HUES64 (cell line): Measurements from ENCODE around the gene CACNG5.

Source experiments
- H3K27ac ChIP-seq: 2 replicates; pipeline ENCODE4 v1.7.0; 2013; ENCODE audit warnings: low read depth, low read length, inconsistent platforms
- H3K27me3 ChIP-seq: 2 replicates; pipeline ENCODE4 v1.6.1; 2013; ENCODE audit warnings: mild to moderate bottlenecking, low read length; ENCODE audit not compliant: insufficient read depth
- H3K36me3 ChIP-seq: 2 replicates; pipeline ENCODE4 v1.6.1; 2013; ENCODE audit warnings: mild to moderate bottlenecking, low read length; ENCODE audit not compliant: insufficient read depth
- H3K4me1 ChIP-seq: 2 replicates; pipeline ENCODE4 v1.6.1; 2013; ENCODE audit warnings: mild to moderate bottlenecking, low read length, moderate library complexity; ENCODE audit not compliant: insufficient read depth
- H3K4me3 ChIP-seq: 2 replicates; pipeline ENCODE4 v1.5.1; 2013; ENCODE audit warnings: mild to moderate bottlenecking, low read length, moderate library complexity
- H3K9ac ChIP-seq: 2 replicates; pipeline ENCODE4 v1.6.1; 2013; ENCODE audit warnings: mild to moderate bottlenecking, low read depth, low read length
- H3K9me3 ChIP-seq: 2 replicates; pipeline ENCODE4 v1.6.1; 2013; ENCODE audit warnings: low read depth, low read length; ENCODE audit not compliant: insufficient read depth
- WGBS: fragments of 150-250, 120-280 bp; methylation state at CpG from one replicate; pipeline ENCODE4 v1.1.7; 2013; ENCODE audit warnings: missing lambda C conversion rate; 5-methylcytosine and 5-hydroxymethylcytosine counted together

The CACNG5 gene

DNA sequence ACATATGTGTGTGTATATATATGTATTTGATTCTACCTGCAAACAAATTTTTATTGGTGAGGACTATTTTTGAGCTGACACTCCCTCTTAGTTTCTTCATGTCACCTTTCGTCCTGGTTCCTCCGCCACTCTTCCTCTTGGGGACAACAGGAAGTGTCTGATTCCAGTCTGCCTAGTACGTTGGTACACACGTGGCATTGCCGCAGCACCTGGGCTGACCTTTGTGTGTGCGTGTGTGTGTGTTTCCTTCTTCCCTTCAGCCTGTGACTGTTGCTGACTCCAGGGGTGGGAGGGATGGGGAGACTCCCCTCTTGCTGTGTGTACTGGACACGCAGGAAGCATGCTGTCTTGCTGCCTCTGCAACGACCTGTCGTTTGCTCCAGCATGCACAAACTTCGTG is 29.4 kb upstream of the CACNG5 start:
- 95% methylated on average over 10 of the region's 10 CpGs for WGBS
- Histone ChIP-seq H3K9me3 (no peaks in the 10 kb centered on the region), H3K27ac (no peak overlapping the region), H3K27me3 (no peaks in the 10 kb centered on the region), H3K9ac (no peak overlapping the region), H3K36me3 (no peaks in the 10 kb centered on the region), H3K4me1 (peaks cover 20% of the 10 kb centered on the region), H3K4me3 (no peak overlapping the region)

DNA sequence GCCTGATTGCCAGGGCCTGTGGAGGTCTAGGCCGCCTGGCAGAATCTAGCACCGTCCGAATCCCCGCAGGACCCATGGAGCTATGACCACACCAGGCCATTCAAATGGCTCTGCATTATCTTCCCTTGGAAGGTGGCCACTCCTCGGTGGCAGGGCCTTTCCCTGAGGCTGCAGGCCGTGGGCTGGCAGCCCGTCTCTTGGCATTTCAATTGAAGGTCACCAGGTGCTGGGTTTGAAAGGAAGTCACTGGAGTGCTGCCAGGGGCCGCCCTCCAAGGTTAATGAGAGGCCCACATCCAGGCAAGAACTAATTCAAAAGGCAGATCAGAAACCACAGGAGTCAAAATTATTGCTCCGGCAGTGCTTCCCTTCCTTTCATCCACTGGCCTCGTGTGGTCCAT is 27.7 kb upstream of the CACNG5 start:
- Histone ChIP-seq H3K36me3 (no peaks in the 10 kb centered on the region), H3K4me1 (peaks cover 20% of the 10 kb centered on the region), H3K27me3 (no peaks in the 10 kb centered on the region), H3K27ac (no peak overlapping the region), H3K4me3 (no peak overlapping the region), H3K9me3 (no peaks in the 10 kb centered on the region), H3K9ac (no peak overlapping the region)
- 91% methylated on average over 10 of the region's 10 CpGs for WGBS

DNA sequence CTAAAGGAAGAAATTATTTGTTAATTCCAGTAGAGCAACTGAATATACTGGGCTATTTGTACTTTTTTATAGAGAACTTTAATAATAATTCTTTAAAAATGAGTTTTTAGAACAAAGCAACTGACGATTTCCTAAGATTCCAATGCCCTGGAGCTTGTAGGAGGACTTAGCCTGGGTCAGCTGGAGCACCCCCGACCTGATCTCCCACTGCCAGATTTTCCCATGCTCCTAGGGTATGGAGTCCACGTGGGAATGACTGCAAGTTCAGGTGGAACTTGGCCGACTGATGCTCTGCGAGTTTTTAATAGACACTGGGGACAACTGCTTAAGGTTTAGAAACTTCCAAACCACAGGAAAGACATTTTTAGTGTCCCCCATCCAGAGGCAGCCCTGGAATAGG is 25.5 kb upstream of the CACNG5 start:
- Histone ChIP-seq H3K9me3 (no peaks in the 10 kb centered on the region), H3K27ac (no peak overlapping the region), H3K36me3 (no peaks in the 10 kb centered on the region), H3K4me1 (peaks cover 3% of the 10 kb centered on the region), H3K4me3 (no peak overlapping the region), H3K9ac (no peak overlapping the region), H3K27me3 (no peaks in the 10 kb centered on the region)
- 95% methylated on average over 5 of the region's 5 CpGs for WGBS

DNA sequence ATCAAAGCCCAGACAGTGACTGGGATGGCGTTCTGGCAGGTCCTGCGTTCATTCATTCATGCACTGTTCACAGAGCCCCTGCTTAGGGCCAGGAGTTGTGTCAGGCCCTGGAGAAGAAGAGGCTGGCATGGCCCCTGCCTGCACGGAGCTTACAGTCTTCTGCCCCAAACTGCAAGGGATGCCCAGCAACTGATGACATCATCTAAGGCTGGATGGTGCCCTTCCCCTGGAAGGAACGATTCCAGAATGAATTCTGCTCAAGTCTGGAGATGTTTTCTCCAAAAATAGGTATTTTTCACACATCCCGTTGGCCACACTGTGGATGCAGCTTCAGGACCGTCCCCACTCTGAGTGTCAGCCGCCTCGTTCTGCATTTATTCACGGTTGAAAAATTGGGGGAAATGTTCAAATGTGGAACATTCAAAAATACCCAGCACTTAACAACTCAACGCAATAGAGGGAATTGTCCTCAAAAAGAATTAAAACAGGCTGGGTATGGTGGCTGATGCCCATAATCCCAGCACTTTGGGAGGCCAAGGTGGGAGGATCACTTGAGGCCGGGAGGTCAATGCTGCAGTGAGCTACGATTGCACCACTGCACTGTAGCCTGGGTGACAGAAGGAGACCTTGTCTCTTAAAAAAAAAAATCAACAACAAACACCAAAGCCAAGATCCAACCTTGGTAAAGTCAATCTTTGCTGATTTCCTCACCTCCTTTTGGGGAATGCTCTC is 23.8 kb upstream of the CACNG5 start:
- no peak overlapping the region for H3K9ac ChIP-seq
- WGBS, result 93% methylated on average over 12 of the region's 12 CpGs
- no peaks in the 10 kb centered on the region for H3K9me3 ChIP-seq
- H3K36me3 ChIP-seq, result no peaks in the 10 kb centered on the region
- no peaks in the 10 kb centered on the region for H3K4me1 ChIP-seq
- H3K27me3 ChIP-seq, result no peaks in the 10 kb centered on the region
- no peak overlapping the region for H3K4me3 ChIP-seq
- no peak overlapping the region for H3K27ac ChIP-seq

DNA sequence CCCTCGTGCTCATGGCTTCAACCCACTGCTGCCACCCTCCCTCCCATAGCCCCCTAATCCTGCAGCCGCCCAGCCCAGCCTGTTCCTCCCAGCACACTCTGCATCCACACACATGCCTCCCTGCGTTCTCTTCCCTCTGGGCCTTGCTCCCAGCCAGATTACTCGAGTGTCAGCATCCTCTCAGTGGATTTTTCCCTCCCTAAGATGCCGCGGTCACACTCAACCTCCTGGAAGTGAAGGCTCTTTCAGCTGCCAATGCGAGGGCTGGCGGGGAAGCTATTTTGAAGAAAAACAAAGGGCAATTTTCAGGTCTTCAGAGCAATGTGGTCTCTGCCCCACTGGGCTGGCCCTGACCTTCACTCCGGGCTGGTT is 23.2 kb upstream of the CACNG5 start:
- WGBS, result 91% methylated on average over 9 of the region's 9 CpGs
- Histone ChIP-seq H3K9ac (no peak overlapping the region), H3K36me3 (no peaks in the 10 kb centered on the region), H3K9me3 (no peaks in the 10 kb centered on the region), H3K4me3 (no peak overlapping the region), H3K27me3 (no peaks in the 10 kb centered on the region), H3K27ac (no peak overlapping the region), H3K4me1 (no peaks in the 10 kb centered on the region)

DNA sequence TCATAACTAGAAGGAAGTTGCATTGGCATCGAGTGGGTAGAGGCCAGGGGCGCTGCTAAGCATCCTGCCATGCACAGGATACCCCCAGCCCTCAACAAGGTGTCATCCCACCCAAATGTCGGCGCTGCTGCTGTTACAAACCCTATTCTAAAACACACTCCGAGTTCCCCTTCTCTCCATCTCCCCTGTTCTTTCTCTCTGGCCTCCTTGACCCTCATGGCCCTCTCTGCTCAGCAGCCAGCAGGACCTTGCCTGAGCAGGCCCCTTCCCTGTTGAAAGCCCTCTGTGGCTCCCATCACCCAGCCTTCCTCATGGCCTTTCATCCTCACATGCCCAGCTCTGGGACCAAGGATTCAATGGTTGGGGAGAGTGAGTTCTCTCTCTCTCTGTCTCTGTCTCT is 22.3 kb upstream of the CACNG5 start:
- 95% methylated on average over 5 of the region's 5 CpGs for WGBS
- Histone ChIP-seq H3K36me3 (no peaks in the 10 kb centered on the region), H3K9ac (no peak overlapping the region), H3K9me3 (peaks cover 2% of the 10 kb centered on the region; the same call in 1 of the 2 replicates), H3K4me1 (no peaks in the 10 kb centered on the region), H3K27ac (no peak overlapping the region), H3K4me3 (no peak overlapping the region), H3K27me3 (no peaks in the 10 kb centered on the region)

DNA sequence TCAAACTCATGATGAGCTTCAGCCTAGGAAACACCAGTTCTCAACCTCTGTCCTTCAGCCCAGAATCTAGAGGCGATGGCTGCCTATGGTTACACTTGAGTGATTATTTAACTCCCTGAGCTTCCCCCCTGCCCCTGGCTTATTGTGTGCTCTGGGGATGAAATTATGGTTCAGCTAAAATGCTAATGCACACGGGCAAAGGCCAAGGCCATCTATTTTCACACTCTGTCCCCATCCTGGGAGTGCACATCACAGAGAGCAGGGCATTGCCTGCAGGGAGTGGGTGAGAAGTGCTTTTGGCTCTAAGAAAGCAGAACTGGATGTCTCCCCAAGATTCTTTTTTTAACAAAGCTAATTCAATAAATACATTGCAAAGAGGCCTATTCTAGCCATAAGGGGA is 21.6 kb upstream of the CACNG5 start:
- Histone ChIP-seq H3K4me1 (no peaks in the 10 kb centered on the region), H3K4me3 (no peak overlapping the region), H3K27me3 (no peaks in the 10 kb centered on the region), H3K9me3 (peaks cover 9% of the 10 kb centered on the region; the same call in 1 of the 2 replicates), H3K9ac (no peak overlapping the region), H3K36me3 (no peaks in the 10 kb centered on the region), H3K27ac (no peak overlapping the region)
- 100% methylated on average over 2 of the region's 2 CpGs for WGBS

DNA sequence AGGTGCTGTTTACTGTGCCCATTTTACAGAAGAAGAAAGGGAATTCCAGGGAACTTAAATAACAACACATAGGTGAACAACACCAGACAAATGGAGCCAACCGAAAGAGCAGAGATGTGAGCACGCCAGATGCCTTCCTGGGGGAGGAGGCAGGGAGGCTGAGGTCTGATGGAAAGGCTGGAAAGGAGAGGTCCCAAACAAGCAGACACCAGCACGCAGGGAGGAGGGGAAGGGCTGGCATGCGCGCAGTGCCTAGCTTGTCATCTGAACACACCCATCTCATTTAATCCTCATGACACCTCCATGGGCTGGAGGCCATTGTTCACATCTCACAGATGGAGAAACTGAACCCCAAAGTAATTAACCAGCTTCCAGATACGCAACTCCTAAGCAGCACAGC is 20.9 kb upstream of the CACNG5 start:
- Histone ChIP-seq H3K4me1 (no peaks in the 10 kb centered on the region), H3K9ac (no peak overlapping the region), H3K36me3 (no peaks in the 10 kb centered on the region), H3K4me3 (no peak overlapping the region), H3K9me3 (peaks cover 11% of the 10 kb centered on the region; the same call in 1 of the 2 replicates), H3K27me3 (no peaks in the 10 kb centered on the region), H3K27ac (no peak overlapping the region)
- 95% methylated on average over 6 of the region's 6 CpGs for WGBS

DNA sequence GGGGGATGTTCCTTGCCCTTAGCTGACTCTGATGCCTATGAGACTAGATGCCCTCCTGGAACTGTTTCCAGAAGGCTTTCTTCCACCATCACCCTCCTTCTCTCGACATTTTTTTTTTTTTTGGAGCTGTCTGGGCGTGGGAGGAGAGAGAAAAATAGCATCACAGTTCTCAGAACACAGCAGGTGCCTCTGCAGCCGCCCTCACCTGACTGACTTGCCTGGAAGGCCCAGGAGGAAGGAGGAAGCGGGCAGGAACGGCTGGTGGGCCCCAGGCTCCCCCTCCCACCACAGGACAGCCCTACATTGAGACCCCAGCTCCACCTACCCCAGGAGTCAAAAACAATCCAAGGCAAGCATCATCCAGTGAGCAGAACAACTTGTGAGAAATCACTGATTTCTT is 20.3 kb upstream of the CACNG5 start:
- H3K9me3 ChIP-seq, result peaks cover 11% of the 10 kb centered on the region; the same call in 1 of the 2 replicates
- H3K36me3 ChIP-seq, result no peaks in the 10 kb centered on the region
- H3K4me3 ChIP-seq, result no peak overlapping the region
- 69% methylated on average over 3 of the region's 5 CpGs for WGBS
- H3K27ac ChIP-seq, result no peak overlapping the region
- no peaks in the 10 kb centered on the region for H3K4me1 ChIP-seq
- no peak overlapping the region for H3K9ac ChIP-seq
- no peaks in the 10 kb centered on the region for H3K27me3 ChIP-seq

DNA sequence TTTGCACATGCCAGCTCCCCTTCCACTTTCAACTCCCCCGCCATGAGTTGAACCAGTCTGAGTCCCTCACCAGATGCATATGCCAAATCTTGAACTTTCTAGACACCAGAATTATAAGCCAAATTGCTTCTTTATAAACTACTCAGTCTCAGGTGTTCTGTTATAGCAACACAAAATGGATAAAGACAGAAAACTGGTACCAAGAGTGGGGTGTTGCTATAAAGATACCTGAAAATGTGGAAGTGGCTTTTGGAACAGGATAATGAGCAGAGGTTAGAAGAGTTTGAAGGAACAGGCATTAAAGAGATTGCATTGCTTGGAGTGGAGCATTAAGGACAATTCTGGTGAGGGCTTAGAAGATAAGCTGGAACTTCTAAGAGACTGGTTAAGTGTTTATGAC is 17.2 kb upstream of the CACNG5 start:
- H3K4me1 ChIP-seq, result no peaks in the 10 kb centered on the region
- H3K27ac ChIP-seq, result no peak overlapping the region

DNA sequence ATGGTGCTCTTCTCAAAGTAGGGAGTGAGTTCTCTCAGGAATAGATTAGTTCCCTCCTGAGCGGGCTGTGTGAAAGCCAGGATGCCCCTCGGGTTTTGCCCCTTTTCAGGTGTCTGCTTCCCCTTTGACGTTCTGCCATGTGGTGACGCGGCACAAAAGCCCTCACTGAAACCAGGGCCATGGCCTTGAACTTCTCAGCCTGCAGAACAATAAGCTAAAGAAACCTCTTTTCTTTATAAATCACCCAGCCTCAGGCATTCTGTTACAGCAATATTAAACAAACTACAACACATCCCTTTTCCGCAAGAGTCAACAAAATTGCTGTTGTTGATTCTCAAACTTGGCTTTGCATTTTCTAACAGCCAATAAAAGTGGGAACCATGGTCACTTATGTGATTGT is 15.5 kb upstream of the CACNG5 start:
- 95% methylated on average over 6 of the region's 6 CpGs for WGBS
- H3K9me3 ChIP-seq, result peaks cover 11% of the 10 kb centered on the region; the same call in 1 of the 2 replicates
- no peak overlapping the region for H3K9ac ChIP-seq
- no peak overlapping the region for H3K4me3 ChIP-seq
- no peaks in the 10 kb centered on the region for H3K36me3 ChIP-seq
- H3K4me1 ChIP-seq, result no peaks in the 10 kb centered on the region
- no peaks in the 10 kb centered on the region for H3K27me3 ChIP-seq
- H3K27ac ChIP-seq, result no peak overlapping the region

More for the DNA sequence above, 17.2 kb upstream of the CACNG5 start:
- H3K4me3 ChIP-seq, result no peak overlapping the region
- no peaks in the 10 kb centered on the region for H3K36me3 ChIP-seq
- WGBS, result 98% methylated on average over 1 of the region's 1 CpG
- H3K27me3 ChIP-seq, result no peaks in the 10 kb centered on the region
- H3K9me3 ChIP-seq, result peaks cover 11% of the 10 kb centered on the region; the same call in 1 of the 2 replicates
- H3K9ac ChIP-seq, result no peak overlapping the region

DNA sequence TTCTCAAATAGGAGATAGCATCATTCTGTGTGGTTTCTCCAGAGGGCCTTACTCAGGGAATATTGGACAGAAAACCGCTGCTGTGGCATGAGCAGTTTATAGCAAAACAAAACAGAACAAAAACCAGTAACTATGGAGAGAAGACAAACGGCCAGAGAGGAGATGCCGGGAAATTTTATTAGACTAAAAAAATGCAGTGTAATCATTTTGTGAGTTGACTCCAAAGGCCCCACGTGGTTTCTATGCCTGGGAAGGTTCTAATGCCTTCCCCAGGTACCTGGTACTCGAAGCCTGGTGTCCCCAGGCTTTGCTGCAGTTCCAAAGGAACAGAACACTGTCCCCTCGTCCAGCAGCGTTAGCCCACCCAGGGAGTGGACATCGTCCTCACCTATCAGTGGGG is 12.9 kb upstream of the CACNG5 start:
- Histone ChIP-seq H3K4me3 (no peak overlapping the region), H3K9ac (no peak overlapping the region), H3K27ac (no peak overlapping the region), H3K4me1 (no peaks in the 10 kb centered on the region), H3K36me3 (no peaks in the 10 kb centered on the region), H3K9me3 (peaks cover 11% of the 10 kb centered on the region; the same call in 1 of the 2 replicates), H3K27me3 (no peaks in the 10 kb centered on the region)
- 90% methylated on average over 7 of the region's 8 CpGs for WGBS
